GM10847 (cell line): Measurements from ENCODE around the gene LPCAT2.

Experiments
- POLR2A ChIP-seq: IDR thresholded peaks from 2 replicates; pipeline ENCODE4 v1.6.1; 2011; ENCODE audit not compliant: insufficient read length; ENCODE audit errors: extremely low read depth

Gene LPCAT2, protein sequence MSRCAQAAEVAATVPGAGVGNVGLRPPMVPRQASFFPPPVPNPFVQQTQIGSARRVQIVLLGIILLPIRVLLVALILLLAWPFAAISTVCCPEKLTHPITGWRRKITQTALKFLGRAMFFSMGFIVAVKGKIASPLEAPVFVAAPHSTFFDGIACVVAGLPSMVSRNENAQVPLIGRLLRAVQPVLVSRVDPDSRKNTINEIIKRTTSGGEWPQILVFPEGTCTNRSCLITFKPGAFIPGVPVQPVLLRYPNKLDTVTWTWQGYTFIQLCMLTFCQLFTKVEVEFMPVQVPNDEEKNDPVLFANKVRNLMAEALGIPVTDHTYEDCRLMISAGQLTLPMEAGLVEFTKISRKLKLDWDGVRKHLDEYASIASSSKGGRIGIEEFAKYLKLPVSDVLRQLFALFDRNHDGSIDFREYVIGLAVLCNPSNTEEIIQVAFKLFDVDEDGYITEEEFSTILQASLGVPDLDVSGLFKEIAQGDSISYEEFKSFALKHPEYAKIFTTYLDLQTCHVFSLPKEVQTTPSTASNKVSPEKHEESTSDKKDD

GRCh38 chr16:55508941-55509931 is at the start of gene LPCAT2:
Gene LPCAT2 (plus strand): TSS chr16:55509072. CDS start chr16:55509182, 110 bp downstream.
- TF ChIP-seq POLR2A = no peak

GRCh38 chr16:55462241-55462640 is 46.6 kb upstream of the LPCAT2 start:
- TF ChIP-seq POLR2A = no peak

DNA sequence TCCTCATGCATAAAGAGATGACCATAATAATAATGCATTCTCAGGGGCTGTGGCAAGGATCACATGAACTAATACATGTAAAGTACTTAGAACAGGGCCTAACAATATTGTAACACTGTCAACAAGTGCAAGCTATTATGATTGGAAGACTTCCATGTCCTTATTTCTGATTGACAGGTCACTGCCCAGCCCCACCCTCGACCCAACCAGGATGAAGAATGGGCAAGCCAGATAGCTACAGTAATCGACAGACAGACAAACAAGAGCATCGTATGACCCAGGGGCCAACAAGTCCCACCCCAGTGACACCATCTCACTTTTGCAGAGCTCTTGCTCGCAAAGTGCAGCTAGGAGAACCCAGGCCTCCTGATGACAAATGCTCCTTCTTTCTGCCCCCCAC is 44.5 kb upstream of the LPCAT2 start:
- no peak for TF ChIP-seq POLR2A

GRCh38 chr16:55465077-55465896 is 43.6 kb upstream of the LPCAT2 start:
- no peak for TF ChIP-seq POLR2A

GRCh38 chr16:55466209-55466608 is 42.7 kb upstream of the LPCAT2 start:
- no peak for TF ChIP-seq POLR2A

- no peak for TF ChIP-seq POLR2A
Observed at GRCh38 chr16:55467898-55468297, 41.0 kb upstream of the LPCAT2 start.

DNA sequence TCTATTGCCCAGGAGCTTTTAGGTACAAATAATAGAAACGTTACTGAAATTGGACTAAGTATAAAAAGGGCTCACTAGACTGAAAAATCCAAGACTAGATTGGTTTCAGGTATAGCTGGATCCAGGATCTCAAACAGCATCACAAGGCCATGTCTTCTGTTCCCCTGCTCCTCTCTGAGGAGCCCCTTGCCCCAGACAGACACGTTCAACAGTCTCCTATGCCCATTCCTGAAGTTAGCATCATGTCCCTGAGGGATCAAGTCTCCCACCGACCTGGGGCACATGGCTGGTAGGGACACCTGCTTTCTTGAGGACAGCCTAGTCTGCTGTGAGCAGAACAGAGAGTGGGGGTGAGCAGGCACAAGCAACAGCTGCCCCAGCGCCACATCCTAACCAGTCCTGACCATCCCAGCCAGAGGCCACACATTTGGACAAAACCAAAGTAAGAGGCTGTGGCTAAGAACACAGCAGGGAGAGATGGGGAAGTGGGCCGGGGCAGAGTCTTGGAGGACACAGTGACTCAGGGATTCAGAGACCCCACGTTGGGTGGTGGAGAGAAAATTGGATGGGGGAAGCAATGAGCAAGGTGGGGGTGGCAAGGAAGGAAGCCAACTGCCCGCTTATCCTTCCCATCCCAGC is 40.4 kb upstream of the LPCAT2 start:
- TF ChIP-seq POLR2A = no peak

GRCh38 chr16:55469821-55470532 is 38.9 kb upstream of the LPCAT2 start:
- TF ChIP-seq POLR2A = no peak

DNA sequence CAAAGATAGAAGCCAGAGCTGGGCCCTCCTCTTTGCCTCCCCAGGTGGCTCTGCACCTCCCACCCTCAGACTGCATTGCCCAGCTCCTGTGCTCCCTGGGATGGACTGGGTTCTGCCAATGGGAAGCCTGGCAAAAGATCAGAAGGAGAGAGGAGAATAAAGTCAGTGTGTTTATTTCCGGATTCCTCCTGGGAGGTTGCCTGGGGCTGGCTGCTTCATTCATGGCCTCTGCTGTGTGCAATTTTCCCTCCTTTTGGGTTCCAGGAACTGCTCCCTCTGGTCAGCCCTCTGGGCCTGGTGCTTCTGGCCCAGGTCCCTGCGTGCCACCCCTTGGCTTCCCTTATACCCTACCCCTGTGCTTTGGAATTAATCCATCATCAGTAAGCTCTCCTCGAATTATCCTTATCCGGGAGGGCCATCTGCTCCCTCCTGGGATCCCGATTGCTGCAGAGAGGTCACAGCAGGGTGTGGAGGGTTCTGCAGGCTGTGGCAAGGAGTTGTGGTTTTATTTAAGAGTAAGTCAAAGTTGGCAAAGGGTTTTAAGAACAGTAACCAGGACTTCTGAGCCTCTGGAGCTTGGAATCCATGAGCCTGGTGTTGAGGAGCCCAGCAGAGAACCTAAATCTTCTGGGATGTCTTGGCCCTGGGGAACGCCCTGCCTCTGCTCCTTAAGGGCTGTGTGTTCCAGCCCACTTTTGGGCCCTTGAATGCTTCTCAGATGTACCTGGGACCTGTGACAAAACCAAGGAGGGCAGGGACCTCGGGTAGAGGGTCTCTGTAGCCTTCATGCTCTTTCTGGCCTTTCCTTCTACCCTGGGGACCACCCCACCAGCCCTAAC is 38.1 kb upstream of the LPCAT2 start:
- TF ChIP-seq POLR2A = no peak

- TF ChIP-seq POLR2A = no peak
Observed at GRCh38 chr16:55471448-55472097, 37.3 kb upstream of the LPCAT2 start.

GRCh38 chr16:55473587-55473986 is 35.3 kb upstream of the LPCAT2 start:
- no peak for TF ChIP-seq POLR2A

DNA sequence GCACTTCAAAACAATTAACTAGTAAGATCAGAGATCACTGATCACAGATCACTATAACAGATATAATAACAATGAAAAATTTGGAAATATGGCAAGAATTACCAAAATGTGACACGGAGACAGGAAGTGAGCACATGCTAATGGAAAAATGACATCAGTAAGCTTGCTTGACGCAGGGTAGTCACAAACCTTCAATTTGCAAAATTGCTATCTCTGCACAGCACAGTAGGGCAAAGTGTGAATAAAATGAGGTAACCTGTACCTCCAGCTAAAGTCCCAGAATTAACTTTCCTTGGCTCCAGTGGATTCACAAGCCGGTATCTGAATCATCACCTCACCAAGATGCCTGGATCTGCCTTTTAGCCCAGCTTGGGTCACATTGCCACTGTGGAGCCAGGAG is 34.1 kb upstream of the LPCAT2 start:
- TF ChIP-seq POLR2A = no peak
